Fibroblast of lung (primary cell): ENCODE results near the gene CXCL11. TPM values are rescaled to one million over a fixed set of nuclear protein-coding genes. Genes with fewer than 3 reads are reported as not detected.

Experiments
- DNase-seq, 2 donors: peaks; one replicate each; pipeline versions ENCODE4 v3.0.0 to v3.0.0-alpha.2; 2010; ENCODE audit warnings: low read depth in 2 of 2
- H2AFZ ChIP-seq: 2 replicates; pipeline ENCODE4 v1.5.1; 2012; ENCODE audit warnings: low read length, control low read depth, inconsistent platforms
- H3K27ac ChIP-seq: 2 replicates; pipeline ENCODE4 v1.5.1; 2011; ENCODE audit warnings: low read length, control low read depth; ENCODE audit not compliant: insufficient read depth
- H3K27me3 ChIP-seq: 2 replicates; pipeline ENCODE4 v1.5.1; 2011; ENCODE audit warnings: mild to moderate bottlenecking, low read length; ENCODE audit not compliant: control insufficient read depth, insufficient read depth
- H3K36me3 ChIP-seq: 2 replicates; pipeline ENCODE4 v1.5.1; 2011; ENCODE audit warnings: low read length; ENCODE audit not compliant: control insufficient read depth, insufficient read depth
- H3K4me1 ChIP-seq: 2 replicates; pipeline ENCODE4 v1.5.1; 2011; ENCODE audit warnings: low read length; ENCODE audit not compliant: control insufficient read depth, insufficient read depth; ENCODE audit errors: extremely low read depth
- H3K4me2 ChIP-seq: 2 replicates; pipeline ENCODE4 v1.5.1; 2011; ENCODE audit warnings: low read length, control low read depth; ENCODE audit not compliant: insufficient read depth; ENCODE audit errors: extremely low read depth
- H3K4me3 ChIP-seq, 4 experiments: fragments of 200-600 bp in 1 of 4; sonication (generic) in 1 of 4; replicated peaks in 1 of 4; 2 replicates each; pipeline ENCODE4 v1.5.1; 2011 to 2016; ENCODE audit warnings: low read length in 4 of 4, low read depth in 3 of 4, mild to moderate bottlenecking in 3 of 4, control low read depth in 2 of 4, inconsistent platforms in 1 of 4, mixed read lengths in 1 of 4; ENCODE audit not compliant: insufficient read depth in 1 of 4; ENCODE audit errors: control extremely low read depth in 1 of 4
- H3K79me2 ChIP-seq: 2 replicates; pipeline ENCODE4 v1.5.1; 2012; ENCODE audit warnings: mild to moderate bottlenecking, low read length, inconsistent platforms; ENCODE audit not compliant: control insufficient read depth, insufficient read depth
- H3K9ac ChIP-seq: 2 replicates; pipeline ENCODE4 v1.5.1; 2011; ENCODE audit warnings: mild to moderate bottlenecking, low read length, control low read depth; ENCODE audit not compliant: insufficient read depth
- H3K9me3 ChIP-seq: 2 replicates; pipeline ENCODE4 v1.5.1; 2012; ENCODE audit warnings: low read depth, low read length; ENCODE audit not compliant: control insufficient read depth, insufficient read depth
- H4K20me1 ChIP-seq: 2 replicates; pipeline ENCODE4 v1.5.1; 2011; ENCODE audit warnings: low read length; ENCODE audit not compliant: control insufficient read depth, insufficient read depth; ENCODE audit errors: extremely low read depth
- CTCF ChIP-seq, 2 donors: IDR thresholded peaks in 1 of 2; conservative IDR thresholded peaks in 1 of 2; 1 replicate in 1 of 2; 2 replicates in 1 of 2; pipeline ENCODE4 v1.5.1; 2011 to 2012; ENCODE audit warnings: low read length in 2 of 2, control low read depth in 1 of 2, inconsistent platforms in 1 of 2, low read depth in 1 of 2, mild to moderate bottlenecking in 1 of 2
- EZH2 ChIP-seq: IDR thresholded peaks from 2 replicates; pipeline ENCODE4 v1.5.1; 2012; ENCODE audit warnings: low read length, control low read depth, mild to moderate bottlenecking; ENCODE audit errors: missing control alignments
- polyA plus RNA-seq, 2 donors: library from polyadenylated mRNA; depleted of rRNA in 1 of 2; stranded (reverse) in 1 of 2; unstranded in 1 of 2; fragments of >200 nt; gene quantifications; 2 replicates each; pipeline ENCODE4 v1.2.1, GENCODE V29; 2011 to 2012; ENCODE audit warnings: missing spikeins in 1 of 2
- total RNA-seq: library from RNA; depleted of rRNA; stranded (reverse); fragments of >200 nt; gene quantifications from 2 replicates; pipeline ENCODE4 v1.2.1, GENCODE V29; 2014

The CXCL11 gene
- total and polyA plus RNA-seq, 2 donors (not counting 1 experiment from before 2014, with no cell fraction given) = not detected

GRCh38 chr4:76035141-76035540, 729 bp downstream of the CXCL11 start:
- no peak overlapping the region for H3K27ac ChIP-seq
- no peak overlapping the region for H3K4me3 ChIP-seq
- no peak overlapping the region for H3K9ac ChIP-seq
- no peaks in the 10 kb centered on the region for H3K4me1 ChIP-seq
- no peak for DNase-seq
- no peak overlapping the region for H3K4me2 ChIP-seq
- H3K79me2 ChIP-seq = no peaks in the 10 kb centered on the region
- TF ChIP-seq EZH2 = no peak
- TF ChIP-seq CTCF (conservative IDR thresholded peaks at IDR 0.05 in 1 of 2, IDR thresholded peaks at IDR 0.05 in 1 of 2; ENCODE audit: low read depth in 1 of 2, low read length in 2 of 2) = no peak
- no peaks in the 10 kb centered on the region for H3K36me3 ChIP-seq
- H3K27me3 ChIP-seq = no peaks in the 10 kb centered on the region
- no peaks in the 10 kb centered on the region for H4K20me1 ChIP-seq
- H2AFZ ChIP-seq = no peak overlapping the region
- no peaks in the 10 kb centered on the region for H3K9me3 ChIP-seq

- Histone ChIP-seq H2AFZ (no peak overlapping the region), H3K79me2 (no peaks in the 10 kb centered on the region), H3K27ac (no peak overlapping the region), H3K4me1 (peaks cover 2% of the 10 kb centered on the region), H3K27me3 (no peaks in the 10 kb centered on the region), H3K36me3 (no peaks in the 10 kb centered on the region), H3K4me2 (no peak overlapping the region), H4K20me1 (no peaks in the 10 kb centered on the region), H3K9me3 (no peaks in the 10 kb centered on the region), H3K9ac (no peak overlapping the region), H3K4me3 (no peak overlapping the region)
- no peak for DNase-seq
- no peak for TF ChIP-seq EZH2
- no peak for TF ChIP-seq CTCF (conservative IDR thresholded peaks at IDR 0.05 in 1 of 2, IDR thresholded peaks at IDR 0.05 in 1 of 2; ENCODE audit: low read depth in 1 of 2, low read length in 2 of 2)
These were observed 6.6 kb downstream of the CXCL11 start for GRCh38 chr4:76029300-76029699.

GRCh38 chr4:76028350-76028765, 7.5 kb downstream of the CXCL11 start:
- no peak overlapping the region for H3K27ac ChIP-seq

More at GRCh38 chr4:76028350-76028765, 7.5 kb downstream of the CXCL11 start:
- no peaks in the 10 kb centered on the region for H3K27me3 ChIP-seq
- peak overlapping the region; percentile 83 for H2AFZ ChIP-seq
- peak in 1 of 2 donors; percentile 36 for DNase-seq
- H3K36me3 ChIP-seq = no peaks in the 10 kb centered on the region
- no peak for TF ChIP-seq CTCF (conservative IDR thresholded peaks at IDR 0.05 in 1 of 2, IDR thresholded peaks at IDR 0.05 in 1 of 2; ENCODE audit: low read depth in 1 of 2, low read length in 2 of 2)
- no peak for TF ChIP-seq EZH2
- H4K20me1 ChIP-seq = no peaks in the 10 kb centered on the region
- H3K4me3 ChIP-seq = peak overlapping the region; percentile 1 to 71 (median 28)
- H3K79me2 ChIP-seq = no peaks in the 10 kb centered on the region
- H3K4me1 ChIP-seq = peaks cover 2% of the 10 kb centered on the region
- peak overlapping the region; percentile 55 for H3K4me2 ChIP-seq
- H3K9me3 ChIP-seq = no peaks in the 10 kb centered on the region
- H3K9ac ChIP-seq = no peak overlapping the region
